GM12874 (cell line): ENCODE measurements around the gene PPP1CA.

ENCODE experiments used
- TF ChIP-seq, protein P1 (sequence below): IDR thresholded peaks from 2 replicates; pipeline ENCODE4 v1.5.1; 2011; ENCODE audit warnings: low read depth, mild to moderate bottlenecking, control low read depth, low read length, moderate library complexity; ENCODE audit not compliant: insufficient read depth

The PPP1CA gene

DNA sequence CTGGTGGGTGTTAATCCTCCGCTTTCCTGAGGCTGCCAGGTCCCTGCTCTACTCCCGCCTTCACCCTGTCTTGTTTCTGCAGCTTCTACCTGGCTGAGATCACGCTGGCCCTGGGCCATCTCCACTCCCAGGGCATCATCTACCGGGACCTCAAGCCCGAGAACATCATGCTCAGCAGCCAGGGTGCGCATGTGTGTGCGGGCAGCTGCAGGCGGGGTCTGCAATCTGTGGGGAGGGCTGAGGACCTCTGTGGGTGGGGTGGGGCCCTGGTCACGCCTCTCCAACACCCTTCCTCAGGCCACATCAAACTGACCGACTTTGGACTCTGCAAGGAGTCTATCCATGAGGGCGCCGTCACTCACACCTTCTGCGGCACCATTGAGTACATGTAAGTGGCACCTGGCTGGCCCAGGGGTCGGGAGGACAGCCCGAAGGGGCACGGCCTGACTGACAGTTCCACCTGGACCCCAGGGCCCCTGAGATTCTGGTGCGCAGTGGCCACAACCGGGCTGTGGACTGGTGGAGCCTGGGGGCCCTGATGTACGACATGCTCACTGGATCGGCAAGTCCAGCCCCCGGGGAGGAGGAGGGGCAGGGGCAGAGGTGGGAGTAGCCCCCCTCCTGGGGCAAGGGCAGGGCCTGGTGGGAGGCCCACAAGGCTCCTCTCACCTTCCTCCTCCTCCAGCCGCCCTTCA lies 31.1 kb upstream of the PPP1CA start:
- TF ChIP-seq, protein P1, sequence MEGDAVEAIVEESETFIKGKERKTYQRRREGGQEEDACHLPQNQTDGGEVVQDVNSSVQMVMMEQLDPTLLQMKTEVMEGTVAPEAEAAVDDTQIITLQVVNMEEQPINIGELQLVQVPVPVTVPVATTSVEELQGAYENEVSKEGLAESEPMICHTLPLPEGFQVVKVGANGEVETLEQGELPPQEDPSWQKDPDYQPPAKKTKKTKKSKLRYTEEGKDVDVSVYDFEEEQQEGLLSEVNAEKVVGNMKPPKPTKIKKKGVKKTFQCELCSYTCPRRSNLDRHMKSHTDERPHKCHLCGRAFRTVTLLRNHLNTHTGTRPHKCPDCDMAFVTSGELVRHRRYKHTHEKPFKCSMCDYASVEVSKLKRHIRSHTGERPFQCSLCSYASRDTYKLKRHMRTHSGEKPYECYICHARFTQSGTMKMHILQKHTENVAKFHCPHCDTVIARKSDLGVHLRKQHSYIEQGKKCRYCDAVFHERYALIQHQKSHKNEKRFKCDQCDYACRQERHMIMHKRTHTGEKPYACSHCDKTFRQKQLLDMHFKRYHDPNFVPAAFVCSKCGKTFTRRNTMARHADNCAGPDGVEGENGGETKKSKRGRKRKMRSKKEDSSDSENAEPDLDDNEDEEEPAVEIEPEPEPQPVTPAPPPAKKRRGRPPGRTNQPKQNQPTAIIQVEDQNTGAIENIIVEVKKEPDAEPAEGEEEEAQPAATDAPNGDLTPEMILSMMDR: no peak

GRCh38 chr11:67431346-67432249 lies 29.9 kb upstream of the PPP1CA start:
- TF ChIP-seq, protein P1: no peak

DNA sequence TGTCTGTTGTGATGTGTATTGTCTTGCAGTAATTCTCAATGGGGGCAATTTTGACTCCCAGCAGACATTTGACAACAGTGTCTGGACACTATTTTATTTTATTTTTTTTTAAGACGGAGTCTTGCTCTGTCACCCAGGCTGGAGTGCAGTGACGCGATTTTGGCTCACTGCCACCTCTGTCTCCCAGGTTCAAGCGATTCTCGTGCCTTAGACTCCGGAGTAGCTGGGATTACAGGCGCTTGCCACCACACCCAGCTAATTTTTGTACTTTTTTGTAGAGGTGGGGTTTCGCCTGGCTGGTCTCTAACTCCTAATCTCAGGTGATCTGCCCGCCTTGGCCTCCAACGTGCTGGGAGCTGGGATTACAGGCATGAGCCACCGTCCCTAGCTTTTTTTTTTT lies 28.1 kb upstream of the PPP1CA start:
- TF ChIP-seq, protein P1: no peak

DNA sequence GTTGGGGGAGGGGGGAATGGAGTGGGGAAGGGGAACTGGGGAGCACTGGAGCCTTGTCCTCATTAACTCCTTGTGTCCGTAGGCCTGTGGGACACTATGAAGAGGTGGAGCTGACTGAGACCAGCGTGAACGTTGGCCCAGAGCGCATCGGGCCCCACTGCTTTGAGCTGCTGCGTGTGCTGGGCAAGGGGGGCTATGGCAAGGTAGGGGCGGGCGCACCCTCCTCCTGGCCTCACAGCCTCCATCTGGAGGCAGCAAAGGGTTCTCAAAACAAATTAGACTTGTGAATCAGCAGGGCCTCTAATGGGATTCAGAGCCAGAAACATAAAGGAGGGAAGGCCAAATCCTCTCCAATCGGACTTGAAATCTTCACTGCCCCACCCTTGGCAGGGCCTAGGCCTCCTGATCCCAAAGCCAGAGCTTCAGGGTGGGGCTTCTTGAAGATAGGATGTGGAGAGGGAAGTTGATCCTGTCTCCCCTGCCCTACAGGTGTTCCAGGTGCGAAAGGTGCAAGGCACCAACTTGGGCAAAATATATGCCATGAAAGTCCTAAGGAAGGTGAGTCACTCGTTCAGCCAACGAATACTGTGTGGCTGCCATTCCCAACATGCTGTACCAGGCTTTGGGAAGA lies 27.5 kb upstream of the PPP1CA start:
- TF ChIP-seq, protein P1: no peak

DNA sequence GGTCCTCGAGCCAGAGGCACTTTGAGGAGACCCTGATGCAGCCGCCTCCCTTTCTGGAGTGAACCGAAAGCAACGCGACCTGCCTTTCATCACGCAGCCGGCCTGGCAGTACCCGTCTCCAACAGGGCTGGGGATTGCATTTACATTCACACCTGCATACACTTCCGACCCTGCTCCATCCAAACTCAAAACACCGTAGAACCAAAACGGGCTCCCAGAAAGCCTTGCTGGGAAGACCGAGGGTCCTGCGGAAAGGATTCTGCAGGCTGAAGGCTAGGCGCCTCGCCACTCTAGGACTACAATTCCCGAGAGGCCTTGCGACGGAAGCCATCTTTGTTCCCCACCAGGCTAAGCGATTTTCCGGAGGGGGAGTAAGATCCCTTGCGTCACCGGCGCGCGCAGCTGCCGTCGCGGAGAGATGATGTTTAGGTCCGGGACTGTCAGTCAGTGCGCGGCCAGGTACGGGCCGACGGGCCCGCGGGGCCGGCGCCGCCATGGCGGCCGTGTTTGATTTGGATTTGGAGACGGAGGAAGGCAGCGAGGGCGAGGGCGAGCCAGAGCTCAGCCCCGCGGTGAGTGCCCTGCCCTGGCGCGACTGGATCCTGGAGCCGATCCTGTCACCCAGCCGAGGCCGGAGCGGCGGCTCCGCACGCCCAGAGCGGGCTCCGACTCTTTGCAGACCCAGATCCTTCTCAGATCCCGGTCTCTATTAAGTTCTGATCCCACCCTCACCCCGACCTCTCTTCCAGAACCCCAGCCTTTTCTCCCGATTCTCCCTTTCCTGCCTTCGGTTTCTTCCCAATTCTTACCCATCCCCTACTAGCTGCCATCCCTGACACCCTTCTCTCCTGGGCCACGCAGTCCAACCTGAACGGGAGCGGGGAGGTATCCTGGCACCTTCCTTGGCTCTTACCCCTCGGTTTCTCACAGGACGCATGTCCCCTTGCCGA lies 26.7 kb upstream of the PPP1CA start, which contains the start of gene RPS6KB2:
Gene RPS6KB2, plus strand, starts transcription at position 443 of the 950 bp plus-strand sequence. Its CDS starts 52 bp downstream, at position 495.
- TF ChIP-seq, protein P1: no peak

DNA sequence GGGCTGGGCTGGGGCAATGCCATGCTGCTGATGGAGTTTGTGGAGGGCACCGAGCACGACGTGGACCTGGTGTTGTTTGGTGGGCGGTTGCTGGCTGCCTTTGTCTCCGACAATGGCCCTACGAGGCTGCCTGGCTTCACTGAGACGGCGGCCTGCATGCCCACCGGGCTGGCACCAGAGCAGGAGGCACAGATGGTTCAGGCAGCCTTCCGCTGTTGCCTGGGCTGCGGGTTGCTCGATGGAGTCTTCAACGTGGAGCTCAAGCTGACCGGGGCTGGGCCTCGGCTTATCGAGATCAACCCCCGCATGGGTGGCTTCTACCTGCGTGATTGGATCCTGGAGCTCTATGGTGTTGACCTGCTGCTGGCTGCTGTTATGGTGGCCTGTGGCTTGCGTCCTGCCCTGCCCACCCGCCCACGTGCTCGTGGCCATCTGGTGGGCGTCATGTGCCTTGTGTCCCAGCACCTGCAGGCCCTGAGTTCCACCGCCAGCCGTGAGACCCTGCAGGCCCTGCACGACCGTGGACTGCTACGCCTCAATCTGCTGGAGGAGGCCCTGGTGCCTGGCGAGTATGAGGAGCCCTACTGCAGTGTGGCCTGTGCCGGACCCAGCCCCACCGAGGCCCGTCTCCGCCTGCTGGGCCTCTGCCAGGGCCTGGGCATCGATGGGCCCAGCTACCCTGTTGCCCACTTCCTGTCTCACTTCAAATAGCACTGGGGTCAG lies 22.4 kb upstream of the PPP1CA start:
- TF ChIP-seq, protein P1: no peak
